OCI-LY1 (cell line): ENCODE data around the gene UTRN.

Source experiments
- H2AFZ ChIP-seq: fragments of 200-600 bp; sonication (generic), shearing (Covaris generic); 2 replicates; pipeline ENCODE4 v1.6.0; 2014; ENCODE audit warnings: antibody characterized with exemption, mild to moderate bottlenecking, low read length
- H3F3A ChIP-seq: fragments of 200-600 bp; sonication (generic), shearing (Covaris generic); 2 replicates; pipeline ENCODE4 v1.6.0; 2014; ENCODE audit warnings: mild to moderate bottlenecking, antibody characterized with exemption, low read length, moderate library complexity; ENCODE audit not compliant: insufficient read depth
- H3K27ac ChIP-seq: fragments of 200-600 bp; sonication (generic); 2 replicates; pipeline ENCODE4 v1.5.1; 2014; ENCODE audit warnings: low read length, mixed run types, mild to moderate bottlenecking, low read depth; ENCODE audit not compliant: poor library complexity, severe bottlenecking
- H3K27me3 ChIP-seq: fragments of 200-600 bp; sonication (generic); 2 replicates; pipeline ENCODE4 v1.6.0; 2014; ENCODE audit warnings: antibody characterized with exemption, mild to moderate bottlenecking, low read length, moderate library complexity; ENCODE audit not compliant: insufficient read depth
- H3K36me3 ChIP-seq: fragments of 200-600 bp; sonication (generic); 2 replicates; pipeline ENCODE4 v1.6.1; 2014; ENCODE audit warnings: mild to moderate bottlenecking, antibody characterized with exemption, low read length, moderate library complexity, mixed read lengths; ENCODE audit not compliant: insufficient read depth
- H3K4me1 ChIP-seq: fragments of 200-600 bp; sonication (generic); 2 replicates; pipeline ENCODE4 v1.5.1; 2014; ENCODE audit warnings: mild to moderate bottlenecking, low read length, moderate library complexity; ENCODE audit not compliant: insufficient read depth, severe bottlenecking
- H3K4me2 ChIP-seq: fragments of 200-600 bp; sonication (generic), shearing (Covaris generic); 2 replicates; pipeline ENCODE4 v1.6.1; 2014; ENCODE audit warnings: low read length
- H3K4me3 ChIP-seq: fragments of 200-600 bp; sonication (generic); 2 replicates; pipeline ENCODE4 v1.5.1; 2014; ENCODE audit warnings: low read length, low read depth, mild to moderate bottlenecking, mixed read lengths; ENCODE audit not compliant: poor library complexity, severe bottlenecking
- H3K79me2 ChIP-seq: fragments of 200-600 bp; shearing (Covaris generic); 2 replicates; pipeline ENCODE4 v1.6.1; 2016; ENCODE audit warnings: mixed run types, low read length, mixed read lengths; ENCODE audit not compliant: insufficient read depth
- H3K9ac ChIP-seq: fragments of 200-600 bp; sonication (generic), shearing (Covaris generic); 2 replicates; pipeline ENCODE4 v1.6.1; 2014; ENCODE audit warnings: mild to moderate bottlenecking, low read length, mixed read lengths
- H3K9me2 ChIP-seq: fragments of 200-600 bp; sonication (generic), shearing (Covaris generic); 2 replicates; pipeline ENCODE4 v1.6.1; 2014; ENCODE audit warnings: low read depth, mild to moderate bottlenecking, low read length, mixed read lengths
- H3K9me3 ChIP-seq: fragments of 200-600 bp; shearing (Covaris generic); 2 replicates; pipeline ENCODE4 v1.6.1; 2014; ENCODE audit warnings: low read length, mixed read lengths
- H4K20me1 ChIP-seq: fragments of 200-600 bp; sonication (generic), shearing (Covaris generic); 2 replicates; pipeline ENCODE4 v1.6.0; 2016; ENCODE audit warnings: mild to moderate bottlenecking, low read length; ENCODE audit not compliant: insufficient read depth
- CTCF ChIP-seq: fragments of 200-600 bp; sonication (generic), shearing (Covaris generic); IDR thresholded peaks from 2 replicates; pipeline ENCODE4 v1.5.1; 2017; ENCODE audit warnings: mild to moderate bottlenecking, antibody characterized with exemption, low read length, moderate library complexity, mixed read lengths
- EZH2 ChIP-seq: fragments of 200-600 bp; sonication (generic), shearing (Covaris generic); IDR thresholded peaks from 2 replicates; pipeline ENCODE4 v1.8.0; 2017; ENCODE audit warnings: borderline replicate concordance, mixed run types, mild to moderate bottlenecking, antibody characterized with exemption, low read length, moderate library complexity, mixed read lengths

The UTRN gene

GRCh38 chr6:144248476-144249301 lies 36.4 kb upstream of the UTRN start:
- Histone ChIP-seq H3K27ac (no peak overlapping the region), H3F3A (no peaks in the 10 kb centered on the region), H3K4me2 (no peak overlapping the region), H3K36me3 (no peaks in the 10 kb centered on the region), H2AFZ (no peak overlapping the region), H3K4me1 (no peaks in the 10 kb centered on the region), H4K20me1 (no peaks in the 10 kb centered on the region), H3K79me2 (no peaks in the 10 kb centered on the region), H3K9me2 (no peaks in the 10 kb centered on the region), H3K27me3 (no peaks in the 10 kb centered on the region), H3K4me3 (no peak overlapping the region), H3K9ac (no peak overlapping the region), H3K9me3 (no peaks in the 10 kb centered on the region)
- TF ChIP-seq EZH2 (no peak), CTCF (no peak)

DNA sequence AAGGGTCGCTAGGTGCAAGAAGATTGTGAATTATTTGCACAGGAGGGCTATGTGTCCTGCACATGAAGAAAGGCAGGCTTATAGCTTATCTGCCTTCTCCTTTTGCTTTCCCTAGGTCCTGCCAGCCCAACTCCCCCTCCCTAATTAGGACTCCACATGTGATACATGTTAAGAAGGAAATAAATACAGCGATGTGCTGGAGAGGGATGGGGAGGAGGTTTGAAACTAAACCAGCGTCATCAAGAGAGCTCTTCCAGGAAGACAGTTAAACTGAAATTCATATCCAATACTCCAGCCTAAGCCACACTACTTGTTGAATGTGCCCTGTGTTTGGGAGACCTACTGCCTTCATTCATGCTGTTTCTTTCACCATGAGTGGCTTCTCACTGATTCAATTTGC lies 34.9 kb upstream of the UTRN start:
- H4K20me1 ChIP-seq = no peaks in the 10 kb centered on the region
- H3K9ac ChIP-seq = no peak overlapping the region
- no peaks in the 10 kb centered on the region for H3K36me3 ChIP-seq
- no peaks in the 10 kb centered on the region for H3K9me2 ChIP-seq
- H3K4me3 ChIP-seq = no peak overlapping the region
- no peaks in the 10 kb centered on the region for H3K9me3 ChIP-seq
- H3K27me3 ChIP-seq = no peaks in the 10 kb centered on the region
- H3K4me1 ChIP-seq = no peaks in the 10 kb centered on the region
- H3F3A ChIP-seq = no peaks in the 10 kb centered on the region
- no peak for TF ChIP-seq EZH2
- TF ChIP-seq CTCF = no peak
- no peak overlapping the region for H2AFZ ChIP-seq
- no peaks in the 10 kb centered on the region for H3K79me2 ChIP-seq
- H3K4me2 ChIP-seq = no peak overlapping the region
- H3K27ac ChIP-seq = no peak overlapping the region

DNA sequence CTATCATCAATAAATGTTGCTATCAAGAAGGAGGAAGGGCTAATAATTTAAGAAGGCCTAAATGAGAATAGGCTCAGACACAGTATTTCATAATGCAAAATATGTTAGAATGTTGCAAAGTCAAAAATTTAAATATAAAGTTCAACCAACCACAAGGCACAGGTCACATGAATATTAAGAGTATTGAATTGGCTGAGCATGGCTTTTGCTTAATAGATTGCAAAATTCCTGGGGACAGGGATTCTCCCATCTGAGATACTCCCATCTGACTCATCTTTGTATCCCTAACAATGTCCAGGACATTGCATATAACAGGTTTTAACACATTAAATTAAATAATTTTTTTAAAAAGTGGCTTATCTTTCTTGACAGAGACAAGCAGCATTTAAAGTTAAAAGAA lies 32.9 kb upstream of the UTRN start:
- no peaks in the 10 kb centered on the region for H3K27me3 ChIP-seq
- no peak overlapping the region for H3K4me3 ChIP-seq
- no peaks in the 10 kb centered on the region for H3K9me3 ChIP-seq
- H2AFZ ChIP-seq = no peak overlapping the region
- H3F3A ChIP-seq = no peaks in the 10 kb centered on the region
- TF ChIP-seq CTCF (no peak), EZH2 (no peak)
- H3K9ac ChIP-seq = no peak overlapping the region
- H3K36me3 ChIP-seq = no peaks in the 10 kb centered on the region
- no peaks in the 10 kb centered on the region for H4K20me1 ChIP-seq
- no peaks in the 10 kb centered on the region for H3K4me1 ChIP-seq
- H3K4me2 ChIP-seq = no peak overlapping the region
- no peaks in the 10 kb centered on the region for H3K79me2 ChIP-seq
- no peak overlapping the region for H3K27ac ChIP-seq
- H3K9me2 ChIP-seq = no peaks in the 10 kb centered on the region
